ENCODE measurements around the gene PRPF8. TPM values are rescaled to one million over a fixed set of nuclear protein-coding genes. Genes with fewer than 3 reads are reported as not detected.

The PRPF8 gene
- total and polyA plus RNA-seq, 10 of the 15 experiments (the other 5 are each of a cell fraction or from before 2014, with no cell fraction given) = 77.2 to 337 (median 162) TPM

DNA sequence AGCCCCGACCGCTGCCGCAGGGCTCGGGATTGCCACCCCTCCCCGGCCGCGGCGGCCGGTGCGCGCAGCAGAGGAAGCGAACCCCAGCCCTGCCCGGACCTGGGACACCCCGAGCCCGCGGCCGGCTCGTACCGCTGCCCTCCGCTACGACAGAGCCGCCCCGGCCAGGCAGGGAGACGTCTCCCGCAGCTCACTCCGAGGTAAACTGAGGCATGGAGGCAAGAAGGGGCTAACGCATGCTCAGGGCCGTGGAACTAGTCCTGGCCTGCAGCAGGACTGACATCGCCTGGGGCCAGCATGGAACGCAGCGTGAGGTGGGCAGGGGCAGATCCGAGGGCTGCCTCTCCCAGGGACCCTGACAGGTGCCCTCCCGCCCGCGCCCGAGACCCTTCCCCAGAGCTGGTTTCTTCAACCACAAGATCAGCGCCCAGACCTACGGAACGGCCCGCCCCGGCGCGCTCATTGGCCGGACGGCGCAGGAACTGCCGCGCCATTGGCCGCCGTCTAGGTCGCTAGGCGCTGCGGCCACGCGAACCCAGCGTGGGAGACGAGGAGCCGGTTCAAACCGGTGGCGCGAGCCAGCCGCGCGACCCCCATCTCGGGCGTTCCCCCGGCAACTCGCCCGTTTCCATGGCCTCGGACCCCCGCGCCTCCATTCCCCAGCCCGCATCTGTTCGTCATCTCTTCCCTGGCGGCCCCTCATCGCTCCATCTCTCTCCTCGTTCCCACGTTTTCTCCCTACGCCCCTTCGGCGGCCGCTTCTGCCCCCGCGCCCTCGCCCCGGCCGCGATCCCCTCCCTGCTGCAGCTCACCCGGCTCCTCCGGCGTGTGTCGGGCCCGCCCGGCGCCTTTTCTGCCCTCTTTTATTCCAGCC is 56.4 kb downstream of the PRPF8 start, which contains the start of gene SLC43A2 (continued):
- no peak for TF ChIP-seq HCFC1 (IDR thresholded peaks at IDR 0.05; ENCODE audit: low read length)
- TF ChIP-seq HDAC2 (IDR thresholded peaks at IDR 0.05) = no peak
- TF ChIP-seq, protein P1, sequence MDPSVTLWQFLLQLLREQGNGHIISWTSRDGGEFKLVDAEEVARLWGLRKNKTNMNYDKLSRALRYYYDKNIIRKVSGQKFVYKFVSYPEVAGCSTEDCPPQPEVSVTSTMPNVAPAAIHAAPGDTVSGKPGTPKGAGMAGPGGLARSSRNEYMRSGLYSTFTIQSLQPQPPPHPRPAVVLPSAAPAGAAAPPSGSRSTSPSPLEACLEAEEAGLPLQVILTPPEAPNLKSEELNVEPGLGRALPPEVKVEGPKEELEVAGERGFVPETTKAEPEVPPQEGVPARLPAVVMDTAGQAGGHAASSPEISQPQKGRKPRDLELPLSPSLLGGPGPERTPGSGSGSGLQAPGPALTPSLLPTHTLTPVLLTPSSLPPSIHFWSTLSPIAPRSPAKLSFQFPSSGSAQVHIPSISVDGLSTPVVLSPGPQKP (IDR thresholded peaks at IDR 0.05; ENCODE audit: low read depth, low read length) = no peak
- TF ChIP-seq, protein P2, sequence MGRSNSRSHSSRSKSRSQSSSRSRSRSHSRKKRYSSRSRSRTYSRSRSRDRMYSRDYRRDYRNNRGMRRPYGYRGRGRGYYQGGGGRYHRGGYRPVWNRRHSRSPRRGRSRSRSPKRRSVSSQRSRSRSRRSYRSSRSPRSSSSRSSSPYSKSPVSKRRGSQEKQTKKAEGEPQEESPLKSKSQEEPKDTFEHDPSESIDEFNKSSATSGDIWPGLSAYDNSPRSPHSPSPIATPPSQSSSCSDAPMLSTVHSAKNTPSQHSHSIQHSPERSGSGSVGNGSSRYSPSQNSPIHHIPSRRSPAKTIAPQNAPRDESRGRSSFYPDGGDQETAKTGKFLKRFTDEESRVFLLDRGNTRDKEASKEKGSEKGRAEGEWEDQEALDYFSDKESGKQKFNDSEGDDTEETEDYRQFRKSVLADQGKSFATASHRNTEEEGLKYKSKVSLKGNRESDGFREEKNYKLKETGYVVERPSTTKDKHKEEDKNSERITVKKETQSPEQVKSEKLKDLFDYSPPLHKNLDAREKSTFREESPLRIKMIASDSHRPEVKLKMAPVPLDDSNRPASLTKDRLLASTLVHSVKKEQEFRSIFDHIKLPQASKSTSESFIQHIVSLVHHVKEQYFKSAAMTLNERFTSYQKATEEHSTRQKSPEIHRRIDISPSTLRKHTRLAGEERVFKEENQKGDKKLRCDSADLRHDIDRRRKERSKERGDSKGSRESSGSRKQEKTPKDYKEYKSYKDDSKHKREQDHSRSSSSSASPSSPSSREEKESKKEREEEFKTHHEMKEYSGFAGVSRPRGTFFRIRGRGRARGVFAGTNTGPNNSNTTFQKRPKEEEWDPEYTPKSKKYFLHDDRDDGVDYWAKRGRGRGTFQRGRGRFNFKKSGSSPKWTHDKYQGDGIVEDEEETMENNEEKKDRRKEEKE (IDR thresholded peaks at IDR 0.05) = no peak
- TF ChIP-seq SUPT20H (IDR thresholded peaks at IDR 0.05; ENCODE audit: borderline replicate concordance, control insufficient read depth, low read depth, low read length) = no peak
